ENCODE results near the gene DDN. TPM values are rescaled to one million over a fixed set of nuclear protein-coding genes. Genes with fewer than 3 reads are reported as not detected.

Gene DDN
- total RNA-seq, 1 experiment from 2014 or later, result 3.5 TPM

GRCh38 chr12:49031573-49032161, 32.5 kb upstream of the DDN start:
- H2AFZ ChIP-seq (ENCODE audit: low read length), result no peak overlapping the region
- ATAC-seq (no peak), DNase-seq (no peak)
- no peaks in the 10 kb centered on the region for H3K79me2 ChIP-seq (ENCODE audit: low read length)
- H3K36me3 ChIP-seq (ENCODE audit: low read depth, low read length), result peaks cover 33% of the 10 kb centered on the region; the same call in 1 of the 2 replicates
- H4K20me1 ChIP-seq (ENCODE audit: low read length), result no peaks in the 10 kb centered on the region
- no peaks in the 10 kb centered on the region for H3K9me2 ChIP-seq (replicated peaks; ENCODE audit: low read length)
- no peaks in the 10 kb centered on the region for H3K27me3 ChIP-seq (ENCODE audit: low read length)
- H3K4me2 ChIP-seq (ENCODE audit: low read length), result no peak overlapping the region
- no peaks in the 10 kb centered on the region for H3K9me3 ChIP-seq (ENCODE audit: low read length)
- no peak overlapping the region for H3K9ac ChIP-seq (ENCODE audit: low read length)
- TF ChIP-seq EZH2 (IDR thresholded peaks at IDR 0.05; ENCODE audit: low read length, unreplicated experiment), result no peak
- TF ChIP-seq CTCF (conservative IDR thresholded peaks at IDR 0.05; ENCODE audit: low read depth, low read length), result no peak
- TF ChIP-seq EZH2phosphoT487 (IDR thresholded peaks at IDR 0.05; ENCODE audit: borderline replicate concordance, low read length), result no peak
- POLR2A ChIA-PET (ENCODE audit: unreplicated experiment), result no interaction called here
- H3F3A ChIP-seq (ENCODE audit: low read length, unreplicated experiment), result no peaks in the 10 kb centered on the region
- no TSS peak for BruUV-seq (replicated peaks)
- no peaks in the 10 kb centered on the region for H3K4me1 ChIP-seq (ENCODE audit: insufficient read depth, low read length)
- no peak overlapping the region for H3K27ac ChIP-seq (ENCODE audit: low read length)
- no peak overlapping the region for H3K4me3 ChIP-seq (ENCODE audit: low read length)
- intact Hi-C loops (cut with micrococcal nuclease), result no loop called here
- CTCF ChIA-PET, result no interaction called here

- Histone ChIP-seq H3K9ac (ENCODE audit: low read length) (no peak overlapping the region), H3K27me3 (ENCODE audit: low read length) (no peaks in the 10 kb centered on the region), H3K36me3 (ENCODE audit: low read depth, low read length) (peaks cover 41% of the 10 kb centered on the region), H3K4me2 (ENCODE audit: low read length) (no peak overlapping the region), H2AFZ (ENCODE audit: low read length) (no peak overlapping the region), H3K9me3 (ENCODE audit: low read length) (no peaks in the 10 kb centered on the region), H3K4me3 (ENCODE audit: low read length) (no peak overlapping the region), H3K4me1 (ENCODE audit: insufficient read depth, low read length) (no peaks in the 10 kb centered on the region), H4K20me1 (ENCODE audit: low read length) (no peaks in the 10 kb centered on the region), H3K79me2 (ENCODE audit: low read length) (no peaks in the 10 kb centered on the region), H3F3A (ENCODE audit: low read length, unreplicated experiment) (no peaks in the 10 kb centered on the region), H3K9me2 (replicated peaks; ENCODE audit: low read length) (no peaks in the 10 kb centered on the region), H3K27ac (ENCODE audit: low read length) (no peak overlapping the region)
- intact Hi-C loops (cut with micrococcal nuclease), result no loop called here
- ChIA-PET POLR2A (ENCODE audit: unreplicated experiment) (no interaction called here), CTCF (no interaction called here)
- ATAC-seq, result no peak
- BruUV-seq (replicated peaks), result TSS peak; percentile 4
- DNase-seq, result no peak
- TF ChIP-seq EZH2 (IDR thresholded peaks at IDR 0.05; ENCODE audit: low read length, unreplicated experiment) (no peak), CTCF (conservative IDR thresholded peaks at IDR 0.05; ENCODE audit: low read depth, low read length) (no peak), EZH2phosphoT487 (IDR thresholded peaks at IDR 0.05; ENCODE audit: borderline replicate concordance, low read length) (no peak)
Observed at GRCh38 chr12:49030714-49031572, 31.8 kb upstream of the DDN start.

GRCh38 chr12:49030119-49030518, 30.9 kb upstream of the DDN start:
- Histone ChIP-seq H3K9me2 (replicated peaks; ENCODE audit: low read length) (no peaks in the 10 kb centered on the region), H3K4me1 (ENCODE audit: insufficient read depth, low read length) (no peaks in the 10 kb centered on the region), H3F3A (ENCODE audit: low read length, unreplicated experiment) (no peaks in the 10 kb centered on the region), H3K4me2 (ENCODE audit: low read length) (no peak overlapping the region), H3K27ac (ENCODE audit: low read length) (no peak overlapping the region), H3K27me3 (ENCODE audit: low read length) (no peaks in the 10 kb centered on the region), H3K9me3 (ENCODE audit: low read length) (no peaks in the 10 kb centered on the region), H2AFZ (ENCODE audit: low read length) (no peak overlapping the region), H3K4me3 (ENCODE audit: low read length) (no peak overlapping the region), H3K79me2 (ENCODE audit: low read length) (no peaks in the 10 kb centered on the region), H3K36me3 (ENCODE audit: low read depth, low read length) (peaks cover 48% of the 10 kb centered on the region), H4K20me1 (ENCODE audit: low read length) (no peaks in the 10 kb centered on the region), H3K9ac (ENCODE audit: low read length) (no peak overlapping the region)
- DNase-seq (no peak), ATAC-seq (no peak)
- POLR2A ChIA-PET (ENCODE audit: unreplicated experiment), result no interaction called here
- no TSS peak for BruUV-seq (replicated peaks)
- CTCF ChIA-PET, result no interaction called here
- intact Hi-C loops (cut with micrococcal nuclease), result no loop called here
- TF ChIP-seq EZH2 (IDR thresholded peaks at IDR 0.05; ENCODE audit: low read length, unreplicated experiment), result no peak
- TF ChIP-seq CTCF (conservative IDR thresholded peaks at IDR 0.05; ENCODE audit: low read depth, low read length), result no peak
- no peak for TF ChIP-seq EZH2phosphoT487 (IDR thresholded peaks at IDR 0.05; ENCODE audit: borderline replicate concordance, low read length)

All from PC-3 (cell line).